ENCODE data around the gene TMEM175. TPM values are rescaled to one million over a fixed set of nuclear protein-coding genes. Genes with fewer than 3 reads are reported as not detected.

The TMEM175 gene
- total and polyA plus RNA-seq, 2 of the 8 experiments (the other 6 are each of a cell fraction or from before 2014, with no cell fraction given), result 4.9 to 20.7 TPM

GRCh38 chr4:911221-911751, 21.0 kb upstream of the TMEM175 start (continued):
- no peak for TF ChIP-seq CHD7 (IDR thresholded peaks at IDR 0.05; ENCODE audit: insufficient replicate concordance, low read length)
- TF ChIP-seq NRF1 (IDR thresholded peaks at IDR 0.05; ENCODE audit: low read depth, low read length), result no peak
- TF ChIP-seq EP300 (IDR thresholded peaks at IDR 0.05; ENCODE audit: borderline replicate concordance in 1 of 2, low read depth in 2 of 2, low read length in 2 of 2), result no peak
- no peak for TF ChIP-seq KDM5A (IDR thresholded peaks at IDR 0.05; ENCODE audit: low read length)
- TF ChIP-seq SIX5 (IDR thresholded peaks at IDR 0.05; ENCODE audit: low read depth, low read length), result no peak
- TF ChIP-seq SIN3A (conservative IDR thresholded peaks at IDR 0.05 in 1 of 2, IDR thresholded peaks at IDR 0.05 in 1 of 2; ENCODE audit: low read depth in 1 of 2, low read length in 2 of 2), result no peak
- no peak for TF ChIP-seq BCL11A (IDR thresholded peaks at IDR 0.05; ENCODE audit: low read depth in 2 of 2, low read length in 2 of 2)
- TF ChIP-seq TCF12 (IDR thresholded peaks at IDR 0.05; ENCODE audit: low read depth, low read length), result no peak
